Lung (tissue), 12 donors: Measurements from ENCODE around the gene NCAM1. TPM values are rescaled to one million over a fixed set of nuclear protein-coding genes. Genes with fewer than 3 reads are reported as not detected.
"Not testable (repeated sequence)": the region's sequence is repeated elsewhere in the genome, so short reads cannot be mapped to it uniquely, and the experiment has no call there.

Source experiments
- ATAC-seq: fragments of 200-7000 bp; cut with Tn5 transposase; one replicate; pipeline ENCODE4 v1.9.1; 2020; ENCODE audit warnings: moderate number of reproducible peaks; ENCODE audit not compliant: insufficient read depth, low FRiP score
- DNase-seq, 3 donors: peaks; one replicate each; pipeline ENCODE4 v3.0.0-alpha.2; 2013 to 2017
- H3K27ac ChIP-seq, 2 donors: one replicate each; pipeline ENCODE4 v1.5.1; 2013; ENCODE audit warnings: mild to moderate bottlenecking in 2 of 2, moderate library complexity in 2 of 2, control low read depth in 1 of 2, inconsistent platforms in 1 of 2, low read depth in 1 of 2, low read length in 1 of 2
- H3K27me3 ChIP-seq, 3 donors: one replicate each; pipeline ENCODE4 v1.5.1; 2013; ENCODE audit warnings: low read length in 2 of 3; ENCODE audit not compliant: control insufficient read depth in 3 of 3, insufficient read depth in 3 of 3
- H3K36me3 ChIP-seq, 4 donors: one replicate each; pipeline ENCODE4 v1.5.1; 2013; ENCODE audit warnings: low read length in 4 of 4, mild to moderate bottlenecking in 1 of 4, moderate library complexity in 1 of 4; ENCODE audit not compliant: control insufficient read depth in 4 of 4, insufficient read depth in 4 of 4
- H3K4me1 ChIP-seq, 5 donors: one replicate each; pipeline ENCODE4 v1.5.1; 2013; ENCODE audit warnings: low read length in 5 of 5, mild to moderate bottlenecking in 2 of 5, moderate library complexity in 1 of 5; ENCODE audit not compliant: control insufficient read depth in 5 of 5, insufficient read depth in 5 of 5
- H3K4me3 ChIP-seq: one replicate; pipeline ENCODE4 v1.5.1; 2013; ENCODE audit warnings: mild to moderate bottlenecking, control low read depth, moderate library complexity
- H3K9ac ChIP-seq, 2 donors: one replicate each; pipeline ENCODE4 v1.5.1; 2013; ENCODE audit warnings: low read length in 2 of 2, control low read depth in 1 of 2; ENCODE audit not compliant: insufficient read depth in 1 of 2
- H3K9me3 ChIP-seq, 4 donors: one replicate each; pipeline ENCODE4 v1.5.1; 2013; ENCODE audit warnings: low read length in 3 of 4, mild to moderate bottlenecking in 1 of 4, moderate library complexity in 1 of 4; ENCODE audit not compliant: control insufficient read depth in 4 of 4, insufficient read depth in 3 of 4
- CTCF ChIP-seq: IDR thresholded peaks from 2 replicates; pipeline ENCODE4 v1.5.1; 2012; ENCODE audit warnings: mild to moderate bottlenecking; ENCODE audit errors: control extremely low read depth, extremely low read depth
- WGBS, 2 donors: extraction: QIAGEN DNeasy Blood & Tissue Kit; methylation state at CpG; one replicate each; pipeline ENCODE4 v1.1.7; 2013; 5-methylcytosine and 5-hydroxymethylcytosine counted together
- polyA plus RNA-seq, 2 donors: library from polyadenylated mRNA; stranded (reverse); fragments of 200-250 nt; gene quantifications; one replicate each; pipeline ENCODE4 v1.2.1, GENCODE V29; 2013
- total RNA-seq, 2 donors: library from RNA; depleted of rRNA in 1 of 2; stranded (reverse); fragments of >200 nt in 1 of 2; gene quantifications; one replicate each; pipeline ENCODE4 v1.2.1, GENCODE V29; 2014 to 2021
- donor health status: control.
- donor health status: control.
- donor health status: Bipolar disorder and iron deficiency.
- donor health status: healthy.
- donor health status: DM: yes; HTN: yes; CAD: no.

The NCAM1 gene
- total and polyA plus RNA-seq, 4 donors: 0.28 to 36.5 (median 2.4) TPM

- peak in 2 of 3 donors; percentile 15 to 29 for DNase-seq
- no peaks in the 10 kb centered on the region for H3K36me3 ChIP-seq
- no peak overlapping the region for H3K4me3 ChIP-seq
- WGBS, 2 donors: 81 to 83% methylated on average over 2 of the region's 2 CpGs
- TF ChIP-seq CTCF: no peak
- H3K4me1 ChIP-seq: no peaks in the 10 kb centered on the region
- H3K9me3 ChIP-seq: peaks cover 0 to 2% (median 0%) of the 10 kb centered on the region in 4 donors
- no peak for ATAC-seq
- H3K27ac ChIP-seq: no peak overlapping the region
- no peak overlapping the region for H3K9ac ChIP-seq
- no peaks in the 10 kb centered on the region for H3K27me3 ChIP-seq
Observed at GRCh38 chr11:113296447-113297205, 335.4 kb downstream of the NCAM1 start.

GRCh38 chr11:113298496-113298895 lies 337.3 kb downstream of the NCAM1 start:
- 80 to 92% methylated on average over 3 of the region's 3 CpGs for WGBS, 2 donors
- ATAC-seq, DNase-seq: not testable (repeated sequence)

GRCh38 chr11:113304916-113305315 lies 343.7 kb downstream of the NCAM1 start:
- ATAC-seq: no peak
- H3K27ac ChIP-seq: no peak overlapping the region
- no peaks in the 10 kb centered on the region for H3K36me3 ChIP-seq
- no peak for DNase-seq
- H3K9ac ChIP-seq: no peak overlapping the region
- H3K4me1 ChIP-seq: no peaks in the 10 kb centered on the region
- H3K27me3 ChIP-seq: no peaks in the 10 kb centered on the region
- no peak overlapping the region for H3K4me3 ChIP-seq
- TF ChIP-seq CTCF: no peak
- H3K9me3 ChIP-seq: no peaks in the 10 kb centered on the region

More at GRCh38 chr11:113298496-113298895, 337.3 kb downstream of the NCAM1 start:
- H3K27ac ChIP-seq, H3K36me3 ChIP-seq, H3K9me3 ChIP-seq, H3K27me3 ChIP-seq, H3K4me1 ChIP-seq, H3K4me3 ChIP-seq, H3K9ac ChIP-seq: not testable (repeated sequence)

GRCh38 chr11:113305440-113306336 lies 344.5 kb downstream of the NCAM1 start:
- no peaks in the 10 kb centered on the region for H3K9me3 ChIP-seq
- ATAC-seq: peak; percentile 84
- 47 to 51% methylated on average over 12 of the region's 12 CpGs for WGBS, 2 donors

More at GRCh38 chr11:113305440-113306336, 344.5 kb downstream of the NCAM1 start:
- Histone ChIP-seq H3K4me3 (no peak overlapping the region), H3K4me1 (no peaks in the 10 kb centered on the region), H3K36me3 (no peaks in the 10 kb centered on the region), H3K9ac (no peak overlapping the region), H3K27ac (no peak overlapping the region), H3K27me3 (no peaks in the 10 kb centered on the region)
- TF ChIP-seq CTCF: peak; percentile 93
- DNase-seq: peak; percentile 63 to 72 (median 68)
